Measurements from ENCODE around the gene IER2. TPM values are rescaled to one million over a fixed set of nuclear protein-coding genes. Genes with fewer than 3 reads are reported as not detected.

The IER2 gene
- total RNA-seq, 2 experiments from 2014 or later: 64.3 to 79.5 TPM

DNA sequence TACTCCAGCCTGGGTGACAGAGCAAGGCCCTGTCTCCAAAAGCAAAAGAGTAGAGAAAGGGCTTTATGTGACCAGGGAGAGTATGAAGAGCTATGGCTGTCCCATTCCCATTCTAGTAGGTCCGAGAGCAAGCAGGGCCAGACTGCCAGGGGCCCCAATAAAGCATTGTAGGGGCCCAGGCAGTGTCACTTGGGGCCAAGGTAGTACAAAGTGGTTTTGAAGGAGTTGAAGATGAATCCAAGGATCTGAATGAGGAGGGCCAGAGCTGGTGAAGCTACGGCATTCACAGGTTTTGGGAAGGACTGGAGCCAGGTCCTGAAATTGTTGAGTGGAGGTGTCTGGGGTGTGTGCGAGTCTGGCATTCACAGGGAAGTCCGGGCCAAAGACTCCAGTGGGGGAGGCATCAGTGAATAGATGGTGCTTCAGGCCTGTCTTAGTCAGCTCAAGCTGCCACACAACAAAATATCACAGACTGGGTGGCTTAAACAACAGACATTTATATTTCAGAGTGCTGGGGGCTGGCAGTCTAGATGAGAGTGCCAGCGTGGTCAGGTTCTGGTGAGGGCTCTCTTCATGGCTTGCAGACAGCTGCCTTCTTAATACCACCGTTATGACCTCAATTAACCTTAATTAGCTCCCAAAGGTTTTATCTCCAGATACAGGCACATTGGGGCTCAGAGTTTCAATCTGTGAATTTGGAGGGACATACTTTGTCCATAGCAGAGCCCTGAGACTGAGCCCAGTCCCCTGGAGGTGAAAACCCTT, 22.2 kb upstream of the IER2 start:
- Histone ChIP-seq H3K4me3 (ENCODE audit: low read depth, low read length, poor library complexity, severe bottlenecking) (no peak overlapping the region), H2AFZ (ENCODE audit: low read length) (no peak overlapping the region), H3K9me3 (ENCODE audit: low read length) (no peaks in the 10 kb centered on the region), H3K4me2 (ENCODE audit: low read length) (no peak overlapping the region), H3K4me1 (ENCODE audit: insufficient read depth, low read length, poor library complexity, severe bottlenecking) (no peaks in the 10 kb centered on the region), H3K79me2 (ENCODE audit: insufficient read depth, low read depth, low read length) (peaks cover 13% of the 10 kb centered on the region; the same call in 1 of the 2 replicates), H3K9me2 (ENCODE audit: insufficient read depth, low read length) (no peaks in the 10 kb centered on the region), H4K20me1 (ENCODE audit: insufficient read depth, low read length) (peaks cover 3% of the 10 kb centered on the region; the same call in 1 of the 2 replicates), H3K36me3 (ENCODE audit: insufficient read depth, low read length) (peaks cover 65% of the 10 kb centered on the region), H3K27ac (ENCODE audit: low read depth, low read length, poor library complexity, severe bottlenecking) (no peak overlapping the region)
- CTCF ChIA-PET (ENCODE audit: unreplicated experiment): no interaction called here
- BruUV-seq (replicated peaks): no TSS peak
- POLR2A ChIA-PET: interaction anchor here (0.6 to 1.0 kb wide), 2 partner anchors 14 to 25 kb away, joined by 3 to 4 read pairs; no protein-coding TSS in a partner anchor
- TF ChIP-seq, protein P1, sequence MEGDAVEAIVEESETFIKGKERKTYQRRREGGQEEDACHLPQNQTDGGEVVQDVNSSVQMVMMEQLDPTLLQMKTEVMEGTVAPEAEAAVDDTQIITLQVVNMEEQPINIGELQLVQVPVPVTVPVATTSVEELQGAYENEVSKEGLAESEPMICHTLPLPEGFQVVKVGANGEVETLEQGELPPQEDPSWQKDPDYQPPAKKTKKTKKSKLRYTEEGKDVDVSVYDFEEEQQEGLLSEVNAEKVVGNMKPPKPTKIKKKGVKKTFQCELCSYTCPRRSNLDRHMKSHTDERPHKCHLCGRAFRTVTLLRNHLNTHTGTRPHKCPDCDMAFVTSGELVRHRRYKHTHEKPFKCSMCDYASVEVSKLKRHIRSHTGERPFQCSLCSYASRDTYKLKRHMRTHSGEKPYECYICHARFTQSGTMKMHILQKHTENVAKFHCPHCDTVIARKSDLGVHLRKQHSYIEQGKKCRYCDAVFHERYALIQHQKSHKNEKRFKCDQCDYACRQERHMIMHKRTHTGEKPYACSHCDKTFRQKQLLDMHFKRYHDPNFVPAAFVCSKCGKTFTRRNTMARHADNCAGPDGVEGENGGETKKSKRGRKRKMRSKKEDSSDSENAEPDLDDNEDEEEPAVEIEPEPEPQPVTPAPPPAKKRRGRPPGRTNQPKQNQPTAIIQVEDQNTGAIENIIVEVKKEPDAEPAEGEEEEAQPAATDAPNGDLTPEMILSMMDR (conservative IDR thresholded peaks at IDR 0.05; ENCODE audit: low read length): no peak
- TF ChIP-seq EZH2phosphoT487 (IDR thresholded peaks at IDR 0.05; ENCODE audit: borderline replicate concordance, low read depth, low read length): no peak
- no peak for DNase-seq (ENCODE audit: low spot score)
- intact Hi-C loops (cut with micrococcal nuclease; ENCODE audit: unreplicated experiment): no loop called here

DNA sequence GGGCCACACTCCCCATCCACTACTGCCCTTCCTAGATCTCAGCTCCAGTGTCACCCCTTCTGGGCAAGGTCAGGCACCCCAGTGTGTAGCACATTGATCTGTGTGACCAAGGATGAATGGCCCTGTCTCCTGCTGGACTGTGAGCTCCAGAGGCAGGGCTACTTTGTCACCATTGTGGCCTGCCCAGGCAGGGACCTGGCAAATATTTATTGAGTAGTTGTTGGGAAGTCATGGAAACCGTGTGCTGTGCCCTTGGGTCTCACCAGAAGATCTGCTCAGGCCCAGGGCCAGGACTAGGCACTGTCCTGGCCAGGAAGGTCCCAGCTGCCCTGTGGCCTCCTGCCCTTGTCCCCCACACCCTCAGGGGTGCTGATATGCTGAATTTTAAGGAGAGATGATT, 21.6 kb upstream of the IER2 start:
- Histone ChIP-seq H3K36me3 (ENCODE audit: insufficient read depth, low read length) (peaks cover 67% of the 10 kb centered on the region), H4K20me1 (ENCODE audit: insufficient read depth, low read length) (no peaks in the 10 kb centered on the region; the same call in 1 of the 2 replicates), H3K4me3 (ENCODE audit: low read depth, low read length, poor library complexity, severe bottlenecking) (no peak overlapping the region), H3K9me2 (ENCODE audit: insufficient read depth, low read length) (no peaks in the 10 kb centered on the region), H3K79me2 (ENCODE audit: insufficient read depth, low read depth, low read length) (peaks cover 14% of the 10 kb centered on the region; the same call in 1 of the 2 replicates), H3K27ac (ENCODE audit: low read depth, low read length, poor library complexity, severe bottlenecking) (no peak overlapping the region), H3K9me3 (ENCODE audit: low read length) (no peaks in the 10 kb centered on the region), H3K4me2 (ENCODE audit: low read length) (no peak overlapping the region), H3K4me1 (ENCODE audit: insufficient read depth, low read length, poor library complexity, severe bottlenecking) (no peaks in the 10 kb centered on the region), H2AFZ (ENCODE audit: low read length) (no peak overlapping the region)
- DNase-seq (ENCODE audit: low spot score): no peak
- POLR2A ChIA-PET: no interaction called here
- no TSS peak for BruUV-seq (replicated peaks)
- no peak for TF ChIP-seq EZH2phosphoT487 (IDR thresholded peaks at IDR 0.05; ENCODE audit: borderline replicate concordance, low read depth, low read length)
- TF ChIP-seq, protein P1 (conservative IDR thresholded peaks at IDR 0.05; ENCODE audit: low read length): no peak
- CTCF ChIA-PET (ENCODE audit: unreplicated experiment): no interaction called here
- intact Hi-C loops (cut with micrococcal nuclease; ENCODE audit: unreplicated experiment): no loop called here

DNA sequence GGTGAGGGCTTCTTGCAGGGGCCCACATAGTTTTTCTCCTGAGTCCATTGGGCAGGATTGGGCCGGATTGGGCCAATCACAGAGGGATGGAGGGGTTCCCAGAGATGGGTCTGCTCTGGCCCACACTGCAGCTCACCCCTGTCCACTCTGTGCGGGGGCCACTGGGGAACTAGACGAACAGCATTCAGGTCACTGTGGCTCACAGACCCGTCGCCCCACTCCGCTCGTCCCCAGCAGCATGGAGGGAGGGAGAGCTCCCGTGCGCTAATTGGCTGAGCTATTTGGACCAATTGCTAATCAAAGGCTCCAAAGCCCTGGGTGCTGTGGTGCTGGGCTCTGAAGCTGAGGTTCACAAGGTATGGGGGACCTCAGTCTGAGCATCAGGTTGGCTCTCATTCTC, 20.8 kb upstream of the IER2 start:
- Histone ChIP-seq H3K79me2 (ENCODE audit: insufficient read depth, low read depth, low read length) (peaks cover 19% of the 10 kb centered on the region; the same call in 1 of the 2 replicates), H3K4me3 (ENCODE audit: low read depth, low read length, poor library complexity, severe bottlenecking) (no peak overlapping the region), H3K9me2 (ENCODE audit: insufficient read depth, low read length) (no peaks in the 10 kb centered on the region), H3K36me3 (ENCODE audit: insufficient read depth, low read length) (peaks cover 70% of the 10 kb centered on the region), H3K4me1 (ENCODE audit: insufficient read depth, low read length, poor library complexity, severe bottlenecking) (no peaks in the 10 kb centered on the region), H4K20me1 (ENCODE audit: insufficient read depth, low read length) (no peaks in the 10 kb centered on the region; the same call in 1 of the 2 replicates), H3K27ac (ENCODE audit: low read depth, low read length, poor library complexity, severe bottlenecking) (no peak overlapping the region), H3K9me3 (ENCODE audit: low read length) (no peaks in the 10 kb centered on the region), H2AFZ (ENCODE audit: low read length) (no peak overlapping the region), H3K4me2 (ENCODE audit: low read length) (no peak overlapping the region)
- no TSS peak for BruUV-seq (replicated peaks)
- intact Hi-C loops (cut with micrococcal nuclease; ENCODE audit: unreplicated experiment): no loop called here
- POLR2A ChIA-PET: no interaction called here
- DNase-seq (ENCODE audit: low spot score): no peak
- TF ChIP-seq, protein P1 (conservative IDR thresholded peaks at IDR 0.05; ENCODE audit: low read length): no peak
- no peak for TF ChIP-seq EZH2phosphoT487 (IDR thresholded peaks at IDR 0.05; ENCODE audit: borderline replicate concordance, low read depth, low read length)
- CTCF ChIA-PET (ENCODE audit: unreplicated experiment): no interaction called here
